ENCODE data around the gene FOXJ2. TPM values are rescaled to one million over a fixed set of nuclear protein-coding genes. Genes with fewer than 3 reads are reported as not detected.

Gene FOXJ2
- total RNA-seq, 1 donor, result 19.4 TPM

- H3K9me3 ChIP-seq (ENCODE audit: low read depth, low read length), result no peaks in the 10 kb centered on the region
- no peaks in the 10 kb centered on the region for H3K27me3 ChIP-seq (ENCODE audit: insufficient read depth, low read length)
- peaks cover 62% of the 10 kb centered on the region for H3K4me1 ChIP-seq (ENCODE audit: insufficient read depth, low read length)
- no peak overlapping the region for H3K4me3 ChIP-seq (ENCODE audit: low read length)
Observed at GRCh38 chr12:8037947-8038346, 5.4 kb downstream of the FOXJ2 start.

- Histone ChIP-seq H3K9me3 (ENCODE audit: low read depth, low read length) (no peaks in the 10 kb centered on the region), H3K27me3 (ENCODE audit: insufficient read depth, low read length) (no peaks in the 10 kb centered on the region), H3K4me1 (ENCODE audit: insufficient read depth, low read length) (peaks cover 55% of the 10 kb centered on the region), H3K4me3 (ENCODE audit: low read length) (no peak overlapping the region)
Observed at GRCh38 chr12:8038659-8039114, 6.2 kb downstream of the FOXJ2 start.

- H3K9me3 ChIP-seq (ENCODE audit: low read depth, low read length), result no peaks in the 10 kb centered on the region
- no peaks in the 10 kb centered on the region for H3K27me3 ChIP-seq (ENCODE audit: insufficient read depth, low read length)
- no peak overlapping the region for H3K4me3 ChIP-seq (ENCODE audit: low read length)
- peaks cover 34% of the 10 kb centered on the region for H3K4me1 ChIP-seq (ENCODE audit: insufficient read depth, low read length)
Observed at GRCh38 chr12:8040791-8041190, 8.3 kb downstream of the FOXJ2 start.

DNA sequence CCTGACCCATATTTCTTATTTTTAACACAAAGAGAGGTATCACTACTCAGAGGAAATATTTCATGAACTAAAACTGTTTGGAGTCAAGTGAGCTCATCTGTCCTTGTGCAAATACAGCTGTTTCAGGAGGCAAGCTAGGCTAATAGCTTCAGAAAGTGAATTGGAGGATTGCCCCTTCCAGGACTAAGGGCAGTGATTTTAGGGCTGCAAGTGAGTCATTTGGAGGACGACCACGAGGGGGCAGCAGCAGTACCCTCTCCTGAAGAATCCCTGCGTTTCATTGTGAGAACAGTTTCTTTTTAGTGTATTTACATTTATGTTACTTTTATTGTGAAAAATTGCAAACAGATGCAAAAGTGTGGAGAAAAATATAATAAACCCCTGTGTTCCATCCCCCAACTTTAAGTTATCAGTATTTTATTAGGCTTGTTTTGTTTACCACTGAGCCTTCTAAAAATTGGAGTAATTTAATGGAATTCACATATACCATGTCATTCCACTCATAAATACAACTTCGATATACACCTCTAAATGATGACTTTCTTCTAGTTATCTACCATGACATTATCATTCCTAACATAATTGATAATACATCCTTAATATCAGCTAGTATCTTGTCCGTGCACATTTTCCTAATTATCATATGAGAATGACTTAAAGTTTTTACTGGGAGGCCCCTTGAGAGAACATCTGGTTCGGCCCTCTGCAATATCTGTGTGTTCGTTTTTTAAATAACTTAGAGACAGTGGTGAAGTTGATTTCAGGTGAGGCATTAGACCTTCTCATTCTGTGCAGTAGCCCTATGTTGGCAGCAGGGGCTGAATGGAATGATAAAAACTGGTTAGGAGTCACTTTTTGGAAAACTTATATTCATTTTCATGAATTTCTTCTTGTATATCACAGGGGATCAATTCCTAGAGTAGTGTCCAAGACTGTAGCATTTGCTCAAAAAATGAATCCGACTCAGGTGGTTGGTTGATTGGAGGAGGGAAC is 13.7 kb downstream of the FOXJ2 start:
- Histone ChIP-seq H3K4me1 (ENCODE audit: insufficient read depth, low read length) (peaks cover 16% of the 10 kb centered on the region), H3K4me3 (ENCODE audit: low read length) (no peak overlapping the region), H3K9me3 (ENCODE audit: low read depth, low read length) (no peaks in the 10 kb centered on the region), H3K27me3 (ENCODE audit: insufficient read depth, low read length) (no peaks in the 10 kb centered on the region)

GRCh38 chr12:8047842-8048241 is 15.3 kb downstream of the FOXJ2 start:
- Histone ChIP-seq H3K9me3 (ENCODE audit: low read depth, low read length) (no peaks in the 10 kb centered on the region), H3K4me3 (ENCODE audit: low read length) (no peak overlapping the region), H3K27me3 (ENCODE audit: insufficient read depth, low read length) (no peaks in the 10 kb centered on the region), H3K4me1 (ENCODE audit: insufficient read depth, low read length) (peaks cover 32% of the 10 kb centered on the region)

- no peaks in the 10 kb centered on the region for H3K9me3 ChIP-seq (ENCODE audit: low read depth, low read length)
- H3K4me1 ChIP-seq (ENCODE audit: insufficient read depth, low read length), result peaks cover 41% of the 10 kb centered on the region
Observed at GRCh38 chr12:8048906-8049305, 16.4 kb downstream of the FOXJ2 start.

GRCh38 chr12:8050600-8051250 is 18.2 kb downstream of the FOXJ2 start:
- Histone ChIP-seq H3K4me1 (ENCODE audit: insufficient read depth, low read length) (peaks cover 53% of the 10 kb centered on the region), H3K27me3 (ENCODE audit: insufficient read depth, low read length) (no peaks in the 10 kb centered on the region), H3K4me3 (ENCODE audit: low read length) (no peak overlapping the region), H3K9me3 (ENCODE audit: low read depth, low read length) (no peaks in the 10 kb centered on the region)

More at GRCh38 chr12:8048906-8049305, 16.4 kb downstream of the FOXJ2 start:
- H3K4me3 ChIP-seq (ENCODE audit: low read length), result no peak overlapping the region
- H3K27me3 ChIP-seq (ENCODE audit: insufficient read depth, low read length), result no peaks in the 10 kb centered on the region

GRCh38 chr12:8052679-8053078 is 20.2 kb downstream of the FOXJ2 start:
- no peak overlapping the region for H3K4me3 ChIP-seq (ENCODE audit: low read length)
- H3K27me3 ChIP-seq (ENCODE audit: insufficient read depth, low read length), result no peaks in the 10 kb centered on the region

GRCh38 chr12:8054816-8055215 is 22.3 kb downstream of the FOXJ2 start:
- no peaks in the 10 kb centered on the region for H3K9me3 ChIP-seq (ENCODE audit: low read depth, low read length)
- H3K4me3 ChIP-seq (ENCODE audit: low read length), result no peak overlapping the region
- peaks cover 74% of the 10 kb centered on the region for H3K4me1 ChIP-seq (ENCODE audit: insufficient read depth, low read length)
- no peaks in the 10 kb centered on the region for H3K27me3 ChIP-seq (ENCODE audit: insufficient read depth, low read length)

More at GRCh38 chr12:8052679-8053078, 20.2 kb downstream of the FOXJ2 start:
- H3K9me3 ChIP-seq (ENCODE audit: low read depth, low read length), result no peaks in the 10 kb centered on the region
- peaks cover 61% of the 10 kb centered on the region for H3K4me1 ChIP-seq (ENCODE audit: insufficient read depth, low read length)

GRCh38 chr12:8057306-8057705 is 24.8 kb downstream of the FOXJ2 start:
- H3K9me3 ChIP-seq (ENCODE audit: low read depth, low read length), result no peaks in the 10 kb centered on the region
- peaks cover 60% of the 10 kb centered on the region for H3K4me1 ChIP-seq (ENCODE audit: insufficient read depth, low read length)
- no peaks in the 10 kb centered on the region for H3K27me3 ChIP-seq (ENCODE audit: insufficient read depth, low read length)
- H3K4me3 ChIP-seq (ENCODE audit: low read length), result no peak overlapping the region

- no peaks in the 10 kb centered on the region for H3K27me3 ChIP-seq (ENCODE audit: insufficient read depth, low read length)
- no peak overlapping the region for H3K4me3 ChIP-seq (ENCODE audit: low read length)
- H3K9me3 ChIP-seq (ENCODE audit: low read depth, low read length), result no peaks in the 10 kb centered on the region
- peaks cover 57% of the 10 kb centered on the region for H3K4me1 ChIP-seq (ENCODE audit: insufficient read depth, low read length)
Observed at GRCh38 chr12:8057839-8058238, 25.3 kb downstream of the FOXJ2 start.

GRCh38 chr12:8058506-8058905 is 26.0 kb downstream of the FOXJ2 start:
- Histone ChIP-seq H3K4me1 (ENCODE audit: insufficient read depth, low read length) (peaks cover 51% of the 10 kb centered on the region), H3K4me3 (ENCODE audit: low read length) (no peak overlapping the region)

GRCh38 chr12:8064131-8064530 is 31.6 kb downstream of the FOXJ2 start:
- Histone ChIP-seq H3K4me3 (ENCODE audit: low read length) (no peak overlapping the region), H3K9me3 (ENCODE audit: low read depth, low read length) (no peaks in the 10 kb centered on the region), H3K4me1 (ENCODE audit: insufficient read depth, low read length) (peaks cover 57% of the 10 kb centered on the region)

More at GRCh38 chr12:8058506-8058905, 26.0 kb downstream of the FOXJ2 start:
- Histone ChIP-seq H3K9me3 (ENCODE audit: low read depth, low read length) (no peaks in the 10 kb centered on the region), H3K27me3 (ENCODE audit: insufficient read depth, low read length) (no peaks in the 10 kb centered on the region)

DNA sequence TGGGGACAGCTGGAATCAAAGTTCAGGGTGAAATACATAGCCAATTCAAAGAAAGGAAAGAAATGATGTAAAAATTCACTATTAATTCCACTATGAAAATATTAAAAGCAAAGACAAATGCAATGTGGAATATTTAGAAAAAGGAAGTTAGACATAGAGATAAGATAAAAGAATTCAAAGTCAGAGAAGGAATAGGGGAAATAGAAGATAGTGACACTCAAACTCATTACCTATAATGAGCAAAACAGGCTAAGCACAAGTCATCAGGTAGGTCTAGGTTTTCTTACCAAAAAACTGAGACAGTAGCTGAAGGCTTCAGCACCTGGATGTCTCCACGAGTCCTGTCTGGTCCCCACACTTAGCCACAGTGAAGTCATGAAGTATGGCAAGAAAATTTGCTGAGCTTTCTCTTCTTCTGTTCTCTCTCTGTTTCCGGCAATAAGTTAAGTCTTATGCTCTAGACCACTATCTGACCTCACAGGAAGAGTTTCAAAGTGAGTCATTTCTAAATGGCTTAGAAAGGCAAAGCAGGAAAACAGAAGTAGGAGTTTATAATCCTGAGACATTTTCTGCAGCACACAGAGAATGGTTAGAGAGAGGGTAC is 33.6 kb downstream of the FOXJ2 start, which contains the start of gene C3AR1:
TSS of gene C3AR1 (minus strand) at position 369 of the 604 bp plus-strand sequence. CDS start 6,174 bp downstream, outside the sequence.
- Histone ChIP-seq H3K27me3 (ENCODE audit: insufficient read depth, low read length) (no peaks in the 10 kb centered on the region), H3K9me3 (ENCODE audit: low read depth, low read length) (no peaks in the 10 kb centered on the region), H3K4me3 (ENCODE audit: low read length) (peak within 1 kb of the TSS; percentile 21), H3K4me1 (ENCODE audit: insufficient read depth, low read length) (peaks cover 64% of the 10 kb centered on the region)

More at GRCh38 chr12:8064131-8064530, 31.6 kb downstream of the FOXJ2 start:
- no peaks in the 10 kb centered on the region for H3K27me3 ChIP-seq (ENCODE audit: insufficient read depth, low read length)

- H3K9me3 ChIP-seq (ENCODE audit: low read depth, low read length), result no peaks in the 10 kb centered on the region
- peaks cover 65% of the 10 kb centered on the region for H3K4me1 ChIP-seq (ENCODE audit: insufficient read depth, low read length)
- H3K4me3 ChIP-seq (ENCODE audit: low read length), result no peak overlapping the region
- no peaks in the 10 kb centered on the region for H3K27me3 ChIP-seq (ENCODE audit: insufficient read depth, low read length)
Observed at GRCh38 chr12:8069582-8069981, 37.1 kb downstream of the FOXJ2 start.
